ENCODE measurements around the gene ARL15. TPM values are rescaled to one million over a fixed set of nuclear protein-coding genes. Genes with fewer than 3 reads are reported as not detected.

ARL15 gene
- total and polyA plus RNA-seq, 2 donors, result 25.4 to 91.4 TPM

GRCh38 chr5:54288568-54289217 lies 21.7 kb downstream of the ARL15 start:
- no peak overlapping the region for H3K4me3 ChIP-seq (ENCODE audit: low read depth, low read length)
- no peaks in the 10 kb centered on the region for H3K36me3 ChIP-seq (ENCODE audit: insufficient read depth)
- no peak overlapping the region for H3K27ac ChIP-seq (ENCODE audit: low read depth)
- no peak for DNase-seq (ENCODE audit: extremely low spot score)
- H3K4me1 ChIP-seq (ENCODE audit: insufficient read depth), result no peaks in the 10 kb centered on the region
- 90% methylated on average over 5 of the region's 5 CpGs for WGBS

GRCh38 chr5:54285686-54286085 lies 24.7 kb downstream of the ARL15 start:
- H3K27ac ChIP-seq (ENCODE audit: low read depth), result peak overlapping the region; percentile 10
- peak; percentile 8 for DNase-seq (ENCODE audit: extremely low spot score)
- 59% methylated on average over 10 of the region's 10 CpGs for WGBS
- no peaks in the 10 kb centered on the region for H3K36me3 ChIP-seq (ENCODE audit: insufficient read depth)
- no peaks in the 10 kb centered on the region for H3K4me1 ChIP-seq (ENCODE audit: insufficient read depth)
- H3K4me3 ChIP-seq (ENCODE audit: low read depth, low read length), result no peak overlapping the region

GRCh38 chr5:54284586-54284985 lies 25.8 kb downstream of the ARL15 start:
- no peaks in the 10 kb centered on the region for H3K4me1 ChIP-seq (ENCODE audit: insufficient read depth)
- 58% methylated on average over 2 of the region's 2 CpGs for WGBS
- H3K4me3 ChIP-seq (ENCODE audit: low read depth, low read length), result no peak overlapping the region
- no peak for DNase-seq (ENCODE audit: extremely low spot score)
- no peaks in the 10 kb centered on the region for H3K36me3 ChIP-seq (ENCODE audit: insufficient read depth)
- H3K27ac ChIP-seq (ENCODE audit: low read depth), result no peak overlapping the region

- Histone ChIP-seq H3K36me3 (ENCODE audit: insufficient read depth) (no peaks in the 10 kb centered on the region), H3K4me1 (ENCODE audit: insufficient read depth) (no peaks in the 10 kb centered on the region), H3K27ac (ENCODE audit: low read depth) (no peak overlapping the region), H3K4me3 (ENCODE audit: low read depth, low read length) (no peak overlapping the region)
- 61% methylated on average over 3 of the region's 3 CpGs for WGBS
- no peak for DNase-seq (ENCODE audit: extremely low spot score)
Measured at GRCh38 chr5:54282876-54283275, 27.5 kb downstream of the ARL15 start.

- no peak for DNase-seq (ENCODE audit: extremely low spot score)
- Histone ChIP-seq H3K36me3 (ENCODE audit: insufficient read depth) (no peaks in the 10 kb centered on the region), H3K4me1 (ENCODE audit: insufficient read depth) (no peaks in the 10 kb centered on the region), H3K4me3 (ENCODE audit: low read depth, low read length) (no peak overlapping the region), H3K27ac (ENCODE audit: low read depth) (no peak overlapping the region)
- WGBS, result 84% methylated on average over 3 of the region's 3 CpGs
Measured at GRCh38 chr5:54281960-54282692, 28.2 kb downstream of the ARL15 start.

GRCh38 chr5:54279960-54280359 lies 30.4 kb downstream of the ARL15 start:
- Histone ChIP-seq H3K27ac (ENCODE audit: low read depth) (no peak overlapping the region), H3K4me3 (ENCODE audit: low read depth, low read length) (no peak overlapping the region), H3K36me3 (ENCODE audit: insufficient read depth) (no peaks in the 10 kb centered on the region), H3K4me1 (ENCODE audit: insufficient read depth) (no peaks in the 10 kb centered on the region)
- DNase-seq (ENCODE audit: extremely low spot score), result no peak
- WGBS, result 99% methylated on average over 3 of the region's 3 CpGs

GRCh38 chr5:54278979-54279717 lies 31.2 kb downstream of the ARL15 start:
- Histone ChIP-seq H3K36me3 (ENCODE audit: insufficient read depth) (no peaks in the 10 kb centered on the region), H3K4me1 (ENCODE audit: insufficient read depth) (no peaks in the 10 kb centered on the region), H3K27ac (ENCODE audit: low read depth) (no peak overlapping the region), H3K4me3 (ENCODE audit: low read depth, low read length) (no peak overlapping the region)
- WGBS, result 69% methylated on average over 4 of the region's 4 CpGs
- no peak for DNase-seq (ENCODE audit: extremely low spot score)

- Histone ChIP-seq H3K36me3 (ENCODE audit: insufficient read depth) (no peaks in the 10 kb centered on the region), H3K4me3 (ENCODE audit: low read depth, low read length) (no peak overlapping the region), H3K27ac (ENCODE audit: low read depth) (no peak overlapping the region), H3K4me1 (ENCODE audit: insufficient read depth) (no peaks in the 10 kb centered on the region)
- DNase-seq (ENCODE audit: extremely low spot score), result no peak
- 87% methylated on average over 3 of the region's 3 CpGs for WGBS
Measured at GRCh38 chr5:54278036-54278830, 32.1 kb downstream of the ARL15 start.

GRCh38 chr5:54276048-54276447 lies 34.3 kb downstream of the ARL15 start:
- 96% methylated on average over 1 of the region's 1 CpG for WGBS
- no peak for DNase-seq (ENCODE audit: extremely low spot score)
- H3K4me3 ChIP-seq (ENCODE audit: low read depth, low read length), result no peak overlapping the region
- H3K27ac ChIP-seq (ENCODE audit: low read depth), result no peak overlapping the region
- no peaks in the 10 kb centered on the region for H3K4me1 ChIP-seq (ENCODE audit: insufficient read depth)
- H3K36me3 ChIP-seq (ENCODE audit: insufficient read depth), result no peaks in the 10 kb centered on the region

- Histone ChIP-seq H3K4me3 (ENCODE audit: low read depth, low read length) (no peak overlapping the region), H3K4me1 (ENCODE audit: insufficient read depth) (no peaks in the 10 kb centered on the region), H3K27ac (ENCODE audit: low read depth) (no peak overlapping the region), H3K36me3 (ENCODE audit: insufficient read depth) (no peaks in the 10 kb centered on the region)
- no peak for DNase-seq (ENCODE audit: extremely low spot score)
- 88% methylated on average over 4 of the region's 4 CpGs for WGBS
Measured at GRCh38 chr5:54275361-54275760, 35.0 kb downstream of the ARL15 start.

GRCh38 chr5:54274944-54275343 lies 35.4 kb downstream of the ARL15 start:
- H3K4me1 ChIP-seq (ENCODE audit: insufficient read depth), result no peaks in the 10 kb centered on the region
- no peak overlapping the region for H3K27ac ChIP-seq (ENCODE audit: low read depth)
- no peak overlapping the region for H3K4me3 ChIP-seq (ENCODE audit: low read depth, low read length)
- no peaks in the 10 kb centered on the region for H3K36me3 ChIP-seq (ENCODE audit: insufficient read depth)
- 95% methylated on average over 2 of the region's 2 CpGs for WGBS
- DNase-seq (ENCODE audit: extremely low spot score), result no peak

- DNase-seq (ENCODE audit: extremely low spot score), result no peak
- Histone ChIP-seq H3K27ac (ENCODE audit: low read depth) (no peak overlapping the region), H3K4me3 (ENCODE audit: low read depth, low read length) (no peak overlapping the region), H3K36me3 (ENCODE audit: insufficient read depth) (no peaks in the 10 kb centered on the region), H3K4me1 (ENCODE audit: insufficient read depth) (no peaks in the 10 kb centered on the region)
- 88% methylated on average over 6 of the region's 6 CpGs for WGBS
Measured at GRCh38 chr5:54273715-54274114, 36.7 kb downstream of the ARL15 start.

GRCh38 chr5:54272746-54273145 lies 37.6 kb downstream of the ARL15 start:
- Histone ChIP-seq H3K4me3 (ENCODE audit: low read depth, low read length) (no peak overlapping the region), H3K4me1 (ENCODE audit: insufficient read depth) (no peaks in the 10 kb centered on the region), H3K36me3 (ENCODE audit: insufficient read depth) (no peaks in the 10 kb centered on the region), H3K27ac (ENCODE audit: low read depth) (no peak overlapping the region)
- no peak for DNase-seq (ENCODE audit: extremely low spot score)
- WGBS, result 94% methylated on average over 1 of the region's 1 CpG
